Measurements from ENCODE around the gene TTC8.
"Not testable (repeated sequence)": the region's sequence is repeated elsewhere in the genome, so short reads cannot be mapped to it uniquely, and the experiment has no call there.

TTC8 gene

DNA sequence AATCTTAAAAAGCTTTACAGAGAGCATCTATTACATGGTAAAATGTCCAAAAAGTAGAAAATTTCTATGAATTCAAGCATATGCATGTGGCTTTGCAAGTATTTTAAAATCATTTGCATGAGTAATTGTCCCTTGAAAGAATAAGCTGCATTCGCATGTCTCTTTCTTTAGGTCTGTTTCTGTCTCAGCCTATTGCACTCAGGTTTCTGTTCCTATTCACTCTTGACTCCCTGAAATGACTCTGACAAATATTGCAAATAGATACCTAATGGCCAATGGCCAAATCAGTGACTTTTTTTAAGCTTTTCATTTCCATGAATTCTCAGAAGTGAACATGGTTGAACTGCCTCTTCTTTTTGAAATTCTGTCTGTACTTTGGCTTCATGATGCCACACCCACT is 6.4 kb upstream of the TTC8 start:
- Histone ChIP-seq H3K27me3 (no peaks in the 10 kb centered on the region), H3K9me3 (no peaks in the 10 kb centered on the region), H3K4me3 (ENCODE audit: low read depth, low read length) (no peak overlapping the region), H3K36me3 (peaks cover 3% of the 10 kb centered on the region), H3K4me1 (peaks cover 29% of the 10 kb centered on the region)
- no peak for DNase-seq
- TF ChIP-seq, protein P1, sequence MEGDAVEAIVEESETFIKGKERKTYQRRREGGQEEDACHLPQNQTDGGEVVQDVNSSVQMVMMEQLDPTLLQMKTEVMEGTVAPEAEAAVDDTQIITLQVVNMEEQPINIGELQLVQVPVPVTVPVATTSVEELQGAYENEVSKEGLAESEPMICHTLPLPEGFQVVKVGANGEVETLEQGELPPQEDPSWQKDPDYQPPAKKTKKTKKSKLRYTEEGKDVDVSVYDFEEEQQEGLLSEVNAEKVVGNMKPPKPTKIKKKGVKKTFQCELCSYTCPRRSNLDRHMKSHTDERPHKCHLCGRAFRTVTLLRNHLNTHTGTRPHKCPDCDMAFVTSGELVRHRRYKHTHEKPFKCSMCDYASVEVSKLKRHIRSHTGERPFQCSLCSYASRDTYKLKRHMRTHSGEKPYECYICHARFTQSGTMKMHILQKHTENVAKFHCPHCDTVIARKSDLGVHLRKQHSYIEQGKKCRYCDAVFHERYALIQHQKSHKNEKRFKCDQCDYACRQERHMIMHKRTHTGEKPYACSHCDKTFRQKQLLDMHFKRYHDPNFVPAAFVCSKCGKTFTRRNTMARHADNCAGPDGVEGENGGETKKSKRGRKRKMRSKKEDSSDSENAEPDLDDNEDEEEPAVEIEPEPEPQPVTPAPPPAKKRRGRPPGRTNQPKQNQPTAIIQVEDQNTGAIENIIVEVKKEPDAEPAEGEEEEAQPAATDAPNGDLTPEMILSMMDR (IDR thresholded peaks at IDR 0.05; ENCODE audit: low read depth, low read length) = no peak

DNA sequence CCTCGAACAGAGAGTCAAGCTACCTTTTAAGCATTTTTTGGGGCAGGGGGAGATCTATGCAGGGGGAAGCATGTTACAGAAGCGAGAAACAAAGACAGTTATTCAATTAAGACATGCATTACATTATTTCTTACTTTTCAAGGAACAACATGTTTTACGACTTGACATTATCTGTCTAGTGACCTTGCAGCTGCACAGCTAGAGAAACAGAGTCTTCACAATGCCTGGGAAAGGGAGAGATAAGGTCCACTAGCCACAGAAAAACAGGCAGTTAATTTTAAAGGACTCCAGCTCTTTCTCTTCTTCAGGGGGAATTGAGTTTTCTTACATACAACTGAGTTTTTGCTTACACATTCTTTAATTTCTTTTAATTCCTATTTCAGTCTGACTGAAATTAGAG is 4.8 kb upstream of the TTC8 start:
- H3K36me3 ChIP-seq; H3K4me3 ChIP-seq (ENCODE audit: low read depth, low read length); H3K9me3 ChIP-seq; DNase-seq; H3K27me3 ChIP-seq: not testable (repeated sequence)
- peaks cover 29% of the 10 kb centered on the region for H3K4me1 ChIP-seq

DNA sequence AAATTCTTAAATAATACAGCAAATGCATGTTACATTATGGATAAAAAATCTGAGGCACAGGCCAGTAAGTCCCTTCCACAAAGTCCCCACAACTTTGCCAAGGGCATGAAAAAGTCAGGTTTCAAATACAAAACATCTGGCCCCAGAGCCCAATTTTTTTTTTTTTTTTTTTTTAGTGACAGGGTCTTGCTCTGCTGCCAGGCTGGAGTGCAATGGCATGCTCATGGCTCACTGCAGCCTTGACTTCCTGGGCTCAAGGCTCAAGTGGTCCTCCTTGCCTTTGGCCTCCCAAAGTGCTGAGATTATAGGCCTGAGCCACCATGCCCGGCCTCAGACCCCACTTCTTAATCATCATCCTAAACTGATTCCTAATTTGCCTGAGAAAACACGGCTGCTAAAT is 3.1 kb upstream of the TTC8 start:
- Histone ChIP-seq H3K36me3 (peaks cover 9% of the 10 kb centered on the region), H3K27me3 (no peaks in the 10 kb centered on the region), H3K9me3 (no peaks in the 10 kb centered on the region), H3K4me3 (ENCODE audit: low read depth, low read length) (peak overlapping the region; percentile 90), H3K4me1 (peaks cover 29% of the 10 kb centered on the region)
- TF ChIP-seq, protein P1 (IDR thresholded peaks at IDR 0.05; ENCODE audit: low read depth, low read length) = no peak
- no peak for DNase-seq

DNA sequence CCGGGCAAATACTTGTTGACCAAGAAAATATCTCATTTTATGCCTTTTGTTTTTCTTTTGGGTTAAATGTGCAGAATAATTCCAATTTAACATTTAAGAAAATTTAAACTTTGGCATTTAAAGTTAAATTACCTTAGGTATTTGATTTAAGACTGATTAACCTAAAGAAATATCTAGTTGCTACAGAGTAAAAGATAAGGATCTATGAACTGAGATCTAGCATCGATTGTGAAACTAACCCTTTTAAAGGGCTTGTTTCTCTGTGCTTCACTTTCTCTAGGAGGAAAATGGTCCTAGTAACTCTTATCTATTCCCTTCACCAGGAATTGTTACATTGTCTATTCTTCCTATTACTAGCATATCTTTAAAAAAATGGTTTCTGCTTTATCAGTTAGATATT is 2.6 kb upstream of the TTC8 start:
- Histone ChIP-seq H3K4me1 (peaks cover 29% of the 10 kb centered on the region), H3K4me3 (ENCODE audit: low read depth, low read length) (peak overlapping the region; percentile 90), H3K36me3 (peaks cover 9% of the 10 kb centered on the region), H3K9me3 (no peaks in the 10 kb centered on the region), H3K27me3 (no peaks in the 10 kb centered on the region)
- no peak for DNase-seq
- TF ChIP-seq, protein P1 (IDR thresholded peaks at IDR 0.05; ENCODE audit: low read depth, low read length) = no peak

DNA sequence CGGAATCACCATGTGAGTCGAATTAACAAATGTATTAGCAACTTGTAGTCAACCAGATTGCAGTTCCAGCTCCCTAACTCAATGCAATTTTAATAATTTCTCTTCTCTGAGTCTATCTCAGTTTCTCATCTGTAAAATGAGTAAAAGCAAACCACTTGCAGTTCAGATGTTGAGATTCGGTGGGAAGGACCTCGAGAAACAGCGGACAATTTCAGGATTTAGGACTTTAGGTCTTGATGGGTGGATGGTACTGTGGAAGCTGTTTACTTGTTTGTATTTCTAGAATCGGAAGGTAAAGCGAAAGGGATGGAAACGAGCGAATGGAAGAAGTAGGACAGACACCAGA is 510 bp upstream of the TTC8 start:
- Histone ChIP-seq H3K36me3 (peaks cover 7% of the 10 kb centered on the region), H3K4me1 (peaks cover 28% of the 10 kb centered on the region), H3K9me3 (no peaks in the 10 kb centered on the region), H3K4me3 (ENCODE audit: low read depth, low read length) (peak overlapping the region; percentile 90), H3K27me3 (no peaks in the 10 kb centered on the region)
- TF ChIP-seq, protein P1 (IDR thresholded peaks at IDR 0.05; ENCODE audit: low read depth, low read length) = no peak
- DNase-seq = no peak

DNA sequence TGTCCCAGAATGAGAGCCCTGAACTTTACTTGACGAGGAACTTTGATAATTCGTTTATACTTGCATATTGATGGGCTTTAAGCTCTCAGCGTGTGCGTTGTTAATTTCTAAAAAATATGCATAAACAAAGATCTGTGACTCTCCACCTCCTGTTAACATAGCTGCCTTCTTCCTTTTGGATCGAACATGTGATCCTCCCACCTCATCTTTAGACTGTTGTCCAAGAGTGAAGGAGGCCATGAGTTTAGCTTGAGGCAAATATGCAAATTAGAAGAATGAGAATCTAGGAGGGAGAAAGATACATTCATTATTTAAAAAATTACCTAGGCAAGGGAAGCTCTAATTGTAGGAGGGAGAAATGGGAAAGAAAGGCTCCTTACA is 617 bp downstream of the TTC8 start:
- no peak for DNase-seq
- peak overlapping the region; percentile 90 for H3K4me3 ChIP-seq (ENCODE audit: low read depth, low read length)

More for the DNA sequence above, 617 bp downstream of the TTC8 start:
- peaks cover 6% of the 10 kb centered on the region for H3K36me3 ChIP-seq
- no peaks in the 10 kb centered on the region for H3K27me3 ChIP-seq
- peaks cover 19% of the 10 kb centered on the region for H3K4me1 ChIP-seq
- TF ChIP-seq, protein P1 (IDR thresholded peaks at IDR 0.05; ENCODE audit: low read depth, low read length) = no peak
- H3K9me3 ChIP-seq = no peaks in the 10 kb centered on the region
